OCI-LY7 (cell line): ENCODE data around the gene ABCB8.

Source experiments
- EZH2phosphoT487 ChIP-seq: fragments of 200-600 bp; sonication (generic); IDR thresholded peaks from 2 replicates; pipeline ENCODE4 v1.6.1; 2018; ENCODE audit warnings: low read depth, borderline replicate concordance, mild to moderate bottlenecking, mixed run types, antibody characterized with exemption, low read length, moderate library complexity, mixed read lengths
- TF ChIP-seq, protein P1 (sequence below): fragments of 200-600 bp; sonication (generic); conservative IDR thresholded peaks from 2 replicates; pipeline ENCODE4 v1.5.1; 2014; ENCODE audit warnings: mild to moderate bottlenecking, antibody characterized with exemption, low read length, moderate library complexity, mixed read lengths

DNA sequence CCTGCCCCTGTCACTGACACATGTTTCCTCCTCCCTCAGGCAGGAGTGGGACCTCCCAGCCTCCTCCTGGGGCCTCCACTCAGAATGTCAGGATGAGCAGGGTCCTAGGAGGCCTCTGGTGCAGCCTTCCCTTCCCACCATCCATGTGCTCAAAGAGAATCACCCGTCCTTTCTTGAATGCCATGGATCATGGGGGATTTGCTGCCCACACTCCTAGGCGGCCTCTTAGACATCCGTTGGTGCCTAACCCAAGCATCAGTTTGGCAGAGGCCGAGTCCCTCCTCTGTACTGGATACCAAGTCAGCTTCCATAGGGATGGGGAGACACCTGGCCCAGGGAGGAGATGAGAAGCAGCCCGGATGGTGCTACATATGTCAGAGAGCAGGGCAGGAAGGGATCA lies 30.4 kb upstream of the ABCB8 start:
- TF ChIP-seq, protein P1, sequence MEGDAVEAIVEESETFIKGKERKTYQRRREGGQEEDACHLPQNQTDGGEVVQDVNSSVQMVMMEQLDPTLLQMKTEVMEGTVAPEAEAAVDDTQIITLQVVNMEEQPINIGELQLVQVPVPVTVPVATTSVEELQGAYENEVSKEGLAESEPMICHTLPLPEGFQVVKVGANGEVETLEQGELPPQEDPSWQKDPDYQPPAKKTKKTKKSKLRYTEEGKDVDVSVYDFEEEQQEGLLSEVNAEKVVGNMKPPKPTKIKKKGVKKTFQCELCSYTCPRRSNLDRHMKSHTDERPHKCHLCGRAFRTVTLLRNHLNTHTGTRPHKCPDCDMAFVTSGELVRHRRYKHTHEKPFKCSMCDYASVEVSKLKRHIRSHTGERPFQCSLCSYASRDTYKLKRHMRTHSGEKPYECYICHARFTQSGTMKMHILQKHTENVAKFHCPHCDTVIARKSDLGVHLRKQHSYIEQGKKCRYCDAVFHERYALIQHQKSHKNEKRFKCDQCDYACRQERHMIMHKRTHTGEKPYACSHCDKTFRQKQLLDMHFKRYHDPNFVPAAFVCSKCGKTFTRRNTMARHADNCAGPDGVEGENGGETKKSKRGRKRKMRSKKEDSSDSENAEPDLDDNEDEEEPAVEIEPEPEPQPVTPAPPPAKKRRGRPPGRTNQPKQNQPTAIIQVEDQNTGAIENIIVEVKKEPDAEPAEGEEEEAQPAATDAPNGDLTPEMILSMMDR: no peak
- TF ChIP-seq EZH2phosphoT487: no peak
